GM21825 (cell line): Measurements from ENCODE around the gene FAM131A.

ENCODE experiments used
- ATAC-seq: cut with Tn5 transposase; IDR thresholded peaks from one replicate; pipeline ENCODE4 v1.9.1; 2021; ENCODE audit warnings: mild to moderate bottlenecking, moderate library complexity; ENCODE audit not compliant: unreplicated experiment

Gene FAM131A

DNA sequence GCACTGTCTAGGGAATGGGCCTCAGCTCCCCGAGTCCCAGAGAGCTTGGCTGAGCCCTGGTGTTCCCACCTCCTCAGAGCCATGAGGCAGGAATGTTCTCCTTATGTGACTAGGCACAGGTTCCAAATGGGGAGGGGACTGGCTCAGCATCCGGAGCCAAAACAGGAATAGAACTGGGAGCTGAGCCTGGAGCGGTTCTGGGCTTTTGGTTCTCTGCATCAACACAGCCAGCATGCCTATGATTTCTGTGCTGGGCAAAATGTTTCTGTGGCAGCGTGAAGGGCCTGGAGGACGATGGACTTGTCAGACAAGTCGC, at the start of gene FAM131A:
Gene FAM131A, plus strand, starts transcription at position 202 of the 316 bp plus-strand sequence. Its CDS starts 31 bp downstream, at position 233.
- no peak for ATAC-seq

GRCh38 chr3:184289426-184289938, 47.9 kb upstream of the FAM131A start:
- no peak for ATAC-seq

DNA sequence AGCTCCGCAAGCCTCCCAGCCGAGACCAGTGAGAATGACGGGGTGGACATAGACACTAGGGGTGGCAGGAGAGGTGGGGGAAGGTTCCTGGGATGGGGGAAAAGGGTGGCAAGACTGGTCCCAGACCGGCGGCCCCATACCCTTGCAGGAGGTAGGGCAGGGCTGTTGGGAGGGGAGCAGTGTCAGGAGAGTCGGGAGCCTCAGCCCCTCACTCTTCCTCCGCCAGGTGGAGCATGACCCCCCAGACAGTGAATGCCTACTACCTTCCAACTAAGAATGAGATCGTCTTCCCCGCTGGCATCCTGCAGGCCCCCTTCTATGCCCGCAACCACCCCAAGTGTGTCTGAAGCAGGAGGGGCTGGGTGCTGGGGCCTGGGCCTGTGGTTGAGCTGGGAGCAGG, 47.1 kb upstream of the FAM131A start:
- ATAC-seq = no peak

- no peak for ATAC-seq
Measured at GRCh38 chr3:184291044-184291737, 46.2 kb upstream of the FAM131A start.

DNA sequence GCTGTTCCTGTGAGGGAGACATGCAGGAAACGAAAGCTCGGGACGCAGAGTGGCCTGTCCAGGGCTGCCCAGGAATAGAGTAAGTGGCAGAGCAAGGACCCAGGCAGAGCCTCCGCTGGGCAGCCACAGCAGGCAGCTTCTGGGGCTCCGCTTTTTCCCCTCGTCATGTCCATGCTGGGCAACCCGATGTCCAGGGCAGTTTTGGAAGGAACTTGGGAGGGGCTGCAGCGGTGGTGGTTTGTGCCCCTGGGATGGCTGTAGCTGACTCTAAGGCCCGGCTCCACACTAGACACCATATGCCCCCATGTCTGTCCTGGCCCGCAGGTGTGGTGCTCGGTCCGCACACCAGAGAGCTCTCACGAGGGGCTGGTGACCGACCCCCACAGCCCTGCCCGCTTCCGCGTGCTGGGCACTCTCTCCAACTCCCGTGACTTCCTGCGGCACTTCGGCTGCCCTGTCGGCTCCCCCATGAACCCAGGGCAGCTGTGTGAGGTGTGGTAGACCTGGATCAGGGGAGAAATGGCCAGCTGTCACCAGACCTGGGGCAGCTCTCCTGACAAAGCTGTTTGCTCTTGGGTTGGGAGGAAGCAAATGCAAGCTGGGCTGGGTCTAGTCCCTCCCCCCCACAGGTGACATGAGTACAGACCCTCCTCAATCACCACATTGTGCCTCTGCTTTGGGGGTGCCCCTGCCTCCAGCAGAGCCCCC, 45.5 kb upstream of the FAM131A start:
- ATAC-seq = no peak

DNA sequence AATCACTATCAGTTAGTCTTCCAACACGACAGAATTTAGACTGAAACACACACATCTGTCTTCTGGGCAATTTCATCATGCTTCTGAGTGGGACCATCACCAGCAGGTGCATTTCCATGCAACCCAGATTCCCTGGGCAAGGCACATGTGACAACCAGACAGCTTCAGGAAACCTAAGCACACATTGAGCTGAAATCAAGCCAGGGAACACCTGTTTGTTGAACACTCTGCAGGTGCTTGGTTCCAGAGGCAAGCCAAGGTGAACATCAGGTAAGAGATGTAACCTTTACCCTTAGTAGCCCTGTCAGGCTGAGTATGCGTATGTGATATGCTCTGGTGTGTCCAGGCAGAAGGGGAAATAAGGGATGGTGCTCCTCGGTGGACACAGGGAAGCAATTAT, 41.6 kb upstream of the FAM131A start:
- no peak for ATAC-seq

DNA sequence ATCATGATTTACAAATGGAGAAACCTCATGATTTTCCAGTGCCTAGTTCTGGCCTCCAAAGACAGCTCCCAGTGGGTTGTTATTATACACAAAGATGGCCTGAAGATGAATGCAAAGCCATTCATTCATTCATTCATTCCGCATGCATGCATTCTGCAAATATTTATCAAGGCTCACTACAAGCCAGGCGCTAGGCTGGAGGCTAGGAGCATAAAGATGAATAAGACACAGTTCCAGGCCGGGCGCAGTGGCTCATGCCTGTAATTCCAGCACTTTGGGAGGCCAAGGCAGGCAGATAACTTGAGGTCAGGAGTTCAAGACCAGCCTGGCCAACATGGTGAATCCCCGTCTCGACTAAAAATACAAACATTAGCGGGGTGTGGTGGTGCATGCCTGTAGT, 40.8 kb upstream of the FAM131A start:
- ATAC-seq = no peak

DNA sequence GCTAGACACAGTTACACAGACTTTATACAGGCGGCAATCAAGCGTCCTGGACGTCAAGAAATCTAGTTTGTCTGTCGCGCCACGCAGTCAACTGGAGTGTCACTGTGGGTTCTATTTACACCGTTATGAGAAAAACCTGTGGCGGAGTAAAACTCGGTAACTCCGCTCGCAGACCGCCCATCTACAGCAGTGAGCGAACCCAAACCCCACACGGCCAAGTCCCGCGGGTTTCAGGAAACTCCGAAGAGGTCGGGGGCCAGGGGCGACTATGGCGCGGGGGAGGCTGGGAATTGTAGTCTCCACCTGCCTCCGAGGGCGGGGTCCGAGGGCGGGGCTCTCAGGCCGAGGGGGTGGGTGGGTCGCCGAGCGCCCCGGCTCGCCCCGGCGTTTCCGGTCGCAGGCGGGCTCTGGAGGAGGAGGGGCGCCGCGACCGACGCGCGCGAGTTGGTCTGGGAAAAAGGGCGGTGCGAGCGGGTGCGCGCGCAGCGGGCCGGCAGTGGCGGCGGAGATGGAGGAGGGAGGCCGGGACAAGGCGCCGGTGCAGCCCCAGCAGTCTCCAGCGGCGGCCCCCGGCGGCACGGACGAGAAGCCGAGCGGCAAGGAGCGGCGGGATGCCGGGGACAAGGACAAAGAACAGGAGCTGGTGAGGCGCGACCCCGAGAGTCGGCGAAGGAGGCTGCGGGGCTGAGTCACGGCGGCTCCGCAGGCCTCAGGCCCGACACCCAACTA, 38.5 kb upstream of the FAM131A start, which contains the start of gene PSMD2:
Gene PSMD2, plus strand, starts transcription at position 483 of the 729 bp plus-strand sequence. Its CDS starts 26 bp downstream, at position 509.
- ATAC-seq = peak; percentile 91

DNA sequence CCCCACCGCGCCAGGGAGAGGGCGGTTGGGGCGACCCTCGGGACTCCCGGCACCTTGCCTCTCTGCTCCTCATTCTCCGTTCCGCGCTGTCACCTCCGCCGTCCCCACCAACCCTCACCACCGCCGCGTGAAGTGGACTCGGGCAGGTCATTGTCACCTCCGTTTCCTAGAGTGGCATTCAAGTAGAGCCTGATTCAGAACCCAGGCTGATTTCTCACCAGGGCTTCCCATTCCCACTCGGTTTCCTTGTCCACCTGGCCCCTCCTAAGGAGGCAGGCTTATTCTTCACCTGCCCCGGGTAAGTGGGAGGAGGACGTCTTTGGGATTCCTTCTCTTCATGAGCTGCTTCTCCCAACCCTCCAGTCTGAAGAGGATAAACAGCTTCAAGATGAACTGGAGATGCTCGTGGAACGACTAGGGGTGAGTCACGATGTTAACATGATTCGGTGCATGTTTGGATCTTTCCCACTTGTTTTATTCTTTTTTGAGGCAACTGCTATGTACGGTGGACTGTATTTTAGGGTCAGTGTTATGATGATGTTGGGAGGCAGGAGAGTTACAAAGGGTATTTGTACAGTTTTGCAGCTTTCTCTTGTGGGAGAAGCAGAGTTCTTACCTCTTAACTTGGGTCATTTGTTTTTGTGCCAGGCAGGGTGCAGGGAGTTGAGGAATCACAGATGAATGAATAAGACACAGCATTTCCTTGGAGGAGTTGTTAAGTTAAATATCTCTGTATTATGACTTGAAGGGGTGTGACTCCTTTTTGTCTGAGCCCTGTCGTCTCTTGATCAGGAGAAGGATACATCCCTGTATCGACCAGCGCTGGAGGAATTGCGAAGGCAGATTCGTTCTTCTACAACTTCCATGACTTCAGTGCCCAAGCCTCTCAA, 37.7 kb upstream of the FAM131A start:
- no peak for ATAC-seq

DNA sequence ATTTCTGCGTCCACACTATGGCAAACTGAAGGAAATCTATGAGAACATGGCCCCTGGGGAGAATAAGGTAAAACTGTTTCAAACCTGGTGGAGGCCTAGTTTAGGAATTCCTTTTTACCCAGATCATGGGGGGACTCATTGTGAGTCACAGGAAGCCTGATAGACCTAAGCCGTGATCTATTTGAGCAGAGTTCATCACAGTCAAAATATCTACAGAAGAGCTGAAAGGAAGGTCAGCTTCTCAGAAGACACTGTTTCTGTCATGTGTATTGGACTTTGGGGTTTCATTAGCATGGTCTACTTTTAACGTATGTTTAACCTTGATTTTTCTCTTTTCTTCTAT, 37.1 kb upstream of the FAM131A start:
- no peak for ATAC-seq

DNA sequence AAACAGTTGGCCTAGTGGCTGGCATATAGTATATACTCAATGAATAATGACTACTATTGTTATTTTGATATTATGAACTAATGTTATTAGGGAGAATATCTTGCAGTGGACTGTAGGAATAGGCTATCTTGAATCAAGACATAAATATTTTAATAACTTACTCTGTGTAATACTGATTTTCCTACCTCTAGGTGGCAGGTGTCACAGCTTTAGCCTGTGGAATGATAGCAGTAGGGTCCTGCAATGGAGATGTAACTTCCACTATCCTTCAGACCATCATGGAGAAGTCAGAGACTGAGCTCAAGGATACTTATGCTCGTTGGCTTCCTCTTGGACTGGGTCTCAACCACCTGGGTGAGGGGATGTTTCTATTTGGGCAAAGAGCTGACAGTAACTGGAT, 31.8 kb upstream of the FAM131A start:
- no peak for ATAC-seq

GRCh38 chr3:184306341-184306972, 30.9 kb upstream of the FAM131A start:
- ATAC-seq = no peak

- ATAC-seq = no peak
Measured at GRCh38 chr3:184307915-184308314, 29.5 kb upstream of the FAM131A start.

DNA sequence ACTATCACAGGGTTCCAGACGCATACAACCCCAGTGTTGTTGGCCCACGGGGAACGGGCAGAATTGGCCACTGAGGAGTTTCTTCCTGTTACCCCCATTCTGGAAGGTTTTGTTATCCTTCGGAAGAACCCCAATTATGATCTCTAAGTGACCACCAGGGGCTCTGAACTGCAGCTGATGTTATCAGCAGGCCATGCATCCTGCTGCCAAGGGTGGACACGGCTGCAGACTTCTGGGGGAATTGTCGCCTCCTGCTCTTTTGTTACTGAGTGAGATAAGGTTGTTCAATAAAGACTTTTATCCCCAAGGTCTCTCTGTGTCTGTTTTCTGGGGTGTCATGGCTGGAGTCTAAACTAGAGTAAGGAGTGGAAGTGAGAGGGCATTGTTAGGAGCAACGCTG, 28.7 kb upstream of the FAM131A start:
- ATAC-seq = no peak

GRCh38 chr3:184311633-184312032, 25.8 kb upstream of the FAM131A start:
- ATAC-seq = no peak

DNA sequence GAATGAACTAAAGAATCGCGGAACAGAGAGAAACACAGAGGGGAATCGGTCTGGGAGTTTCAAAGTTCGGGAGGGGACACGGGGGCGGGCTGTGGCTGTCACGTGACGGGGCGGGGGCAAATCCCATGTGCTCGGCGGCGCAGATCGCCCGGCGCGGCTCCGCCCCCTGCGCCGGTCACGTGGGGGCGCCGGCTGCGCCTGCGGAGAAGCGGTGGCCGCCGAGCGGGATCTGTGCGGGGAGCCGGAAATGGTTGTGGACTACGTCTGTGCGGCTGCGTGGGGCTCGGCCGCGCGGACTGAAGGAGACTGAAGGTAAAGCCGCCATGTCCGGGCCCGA, 23.1 kb upstream of the FAM131A start, which contains the start of gene EIF4G1:
Gene EIF4G1, plus strand, starts transcription at position 244 of the 337 bp plus-strand sequence. CDS start 1,191 bp downstream, outside the sequence.
- ATAC-seq = peak; percentile 82

GRCh38 chr3:184314700-184315542, 22.5 kb upstream of the FAM131A start:
- ATAC-seq = peak; percentile 34

- peak; percentile 5 for ATAC-seq
Measured at GRCh38 chr3:184315543-184315867, 21.9 kb upstream of the FAM131A start.

DNA sequence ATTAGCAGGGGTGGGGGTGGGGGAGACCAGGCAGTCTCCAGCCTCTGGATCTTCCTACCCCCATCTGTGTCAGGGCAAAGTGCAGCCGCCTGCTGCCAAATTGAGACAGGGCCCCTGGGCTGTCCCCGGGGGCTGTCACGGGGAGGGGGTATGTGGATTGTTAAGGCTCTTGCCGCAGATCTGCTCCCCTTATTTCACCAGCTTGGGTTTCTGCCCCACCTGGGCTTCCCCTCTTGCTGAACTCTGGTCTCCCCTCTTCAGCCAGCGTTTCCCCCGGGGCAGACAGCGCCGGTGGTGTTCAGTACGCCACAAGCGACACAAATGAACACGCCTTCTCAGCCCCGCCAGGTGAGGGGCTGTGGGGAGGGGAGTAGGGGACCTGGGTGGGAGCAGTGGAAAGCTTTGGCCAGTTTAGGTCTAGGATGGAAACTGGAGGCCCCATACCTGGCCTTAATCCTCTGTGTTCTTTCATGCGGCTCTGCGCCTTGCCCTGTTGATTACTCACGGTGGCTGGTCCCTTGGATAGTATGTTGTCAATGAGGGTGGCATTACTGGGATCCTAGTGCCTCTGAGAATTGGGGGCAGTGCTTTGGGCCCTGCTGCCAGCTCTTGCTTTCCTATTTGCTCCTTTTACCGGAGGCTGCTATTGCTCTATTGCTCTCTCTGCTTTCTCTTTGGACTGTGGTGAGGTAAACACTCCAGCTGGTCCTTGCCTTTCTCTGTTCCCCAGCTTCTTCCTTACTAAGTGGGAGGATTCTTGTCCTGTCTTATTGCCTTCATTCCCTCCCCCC, 21.3 kb upstream of the FAM131A start:
- no peak for ATAC-seq
